HepG2 (cell line): ENCODE measurements around the gene TSNAXIP1. TPM values are rescaled to one million over a fixed set of nuclear protein-coding genes. Genes with fewer than 3 reads are reported as not detected.

Experiments
- CEBPB ChIP-seq: IDR thresholded peaks from 2 replicates; pipeline ENCODE4 v1.6.1; 2011; ENCODE audit warnings: low read depth, low read length, improper control_type of control experiment, borderline replicate concordance
- DDIT3 ChIP-seq: sonication (generic); formaldehyde crosslinking; IDR thresholded peaks from 2 replicates; pipeline ENCODE4 v1.4.0; 2020; ENCODE audit warnings: mild to moderate bottlenecking, missing genetic modification reagents
- HNF4A ChIP-seq: sonication (generic); formaldehyde crosslinking; IDR thresholded peaks from 2 replicates; pipeline ENCODE4 v1.4.0; 2020; ENCODE audit warnings: missing genetic modification reagents
- NCOA2 ChIP-seq: sonication (generic); formaldehyde crosslinking; IDR thresholded peaks from 2 replicates; pipeline ENCODE4 v1.8.0; 2022; ENCODE audit warnings: inconsistent platforms
- RERE ChIP-seq: IDR thresholded peaks from 2 replicates; pipeline ENCODE4 v1.6.1; 2016; ENCODE audit warnings: low read depth, missing genetic modification reagents, missing compliant biosample characterization
- TAF1 ChIP-seq: sonication (generic); formaldehyde crosslinking; IDR thresholded peaks from 2 replicates; pipeline ENCODE4 v1.4.0; 2020; ENCODE audit warnings: missing genetic modification reagents
- TIGD3 ChIP-seq: sonication (generic); formaldehyde crosslinking; IDR thresholded peaks from 2 replicates; pipeline ENCODE4 v1.5.1; 2020; ENCODE audit warnings: mild to moderate bottlenecking, missing genetic modification reagents, borderline replicate concordance
- ZNF512B ChIP-seq: sonication (generic); formaldehyde crosslinking; IDR thresholded peaks from 2 replicates; pipeline ENCODE4 v1.5.1; 2020; ENCODE audit warnings: missing genetic modification reagents, mild to moderate bottlenecking, borderline replicate concordance
- ZNF563 ChIP-seq: sonication (generic); formaldehyde crosslinking; IDR thresholded peaks from 2 replicates; pipeline ENCODE4 v1.8.0; 2022; ENCODE audit warnings: mild to moderate bottlenecking, moderate library complexity, missing genetic modification reagents
- ZNF646 ChIP-seq: sonication (generic); formaldehyde crosslinking; IDR thresholded peaks from 2 replicates; pipeline ENCODE4 v1.9.0; 2021; ENCODE audit warnings: mild to moderate bottlenecking, missing genetic modification reagents
- ZNF782 ChIP-seq: sonication (generic); formaldehyde crosslinking; IDR thresholded peaks from 2 replicates; pipeline ENCODE4 v1.4.0; 2020; ENCODE audit warnings: missing genetic modification reagents, mild to moderate bottlenecking, borderline replicate concordance
- polyA plus RNA-seq, 8 experiments: library from polyadenylated mRNA; depleted of rRNA in 3 of 8; stranded (reverse) in 7 of 8; unstranded in 1 of 8; fragments of >200 nt; fragmentation: Illumina TruSeq in 4 of 8; extraction: Trizol in 4 of 8; gene quantifications; 2 replicates each; pipeline versions ENCODE4 v1.2.1 to v1.2.3, GENCODE V29; 2011 to 2016; ENCODE audit warnings: low read depth in 4 of 8, missing spikeins in 1 of 8, mixed read lengths in 1 of 8; ENCODE audit not compliant: insufficient read depth in 1 of 8
- total RNA-seq, 5 experiments: library from RNA; depleted of rRNA; stranded (reverse); fragments of >200 nt; fragmentation: Illumina TruSeq; extraction: Trizol; gene quantifications; 2 replicates each; pipeline ENCODE4 v1.2.3, GENCODE V29; 2016; ENCODE audit warnings: low read depth in 1 of 5

The TSNAXIP1 gene
- total and polyA plus RNA-seq, 2 of the 13 experiments (the other 11 are each of a cell fraction or from before 2014, with no cell fraction given) = 0.37 to 0.86 TPM

- TF ChIP-seq RERE (CRISPR knock-in tag) (no peak), NCOA2 (CRISPR knock-in tag) (no peak), TAF1 (CRISPR knock-in tag) (no peak; the same call in 1 of the 2 replicates), ZNF563 (CRISPR knock-in tag) (no peak), ZNF646 (CRISPR knock-in tag) (peak; percentile 28; the same call in 1 of the 2 replicates), TIGD3 (no peak), HNF4A (no peak), ZNF782 (CRISPR knock-in tag) (no peak), ZNF512B (CRISPR knock-in tag) (no peak), CEBPB (no peak), DDIT3 (no peak)
These were observed 40.6 kb downstream of the TSNAXIP1 start, which contains the start of gene CENPT (continued) for GRCh38 chr16:67847064-67847861.
